ENCODE data around the gene GPR6. TPM values are rescaled to one million over a fixed set of nuclear protein-coding genes. Genes with fewer than 3 reads are reported as not detected.

Gene GPR6
- total and polyA plus RNA-seq, 2 donors (not counting 1 experiment from before 2014, with no cell fraction given) = not detected

DNA sequence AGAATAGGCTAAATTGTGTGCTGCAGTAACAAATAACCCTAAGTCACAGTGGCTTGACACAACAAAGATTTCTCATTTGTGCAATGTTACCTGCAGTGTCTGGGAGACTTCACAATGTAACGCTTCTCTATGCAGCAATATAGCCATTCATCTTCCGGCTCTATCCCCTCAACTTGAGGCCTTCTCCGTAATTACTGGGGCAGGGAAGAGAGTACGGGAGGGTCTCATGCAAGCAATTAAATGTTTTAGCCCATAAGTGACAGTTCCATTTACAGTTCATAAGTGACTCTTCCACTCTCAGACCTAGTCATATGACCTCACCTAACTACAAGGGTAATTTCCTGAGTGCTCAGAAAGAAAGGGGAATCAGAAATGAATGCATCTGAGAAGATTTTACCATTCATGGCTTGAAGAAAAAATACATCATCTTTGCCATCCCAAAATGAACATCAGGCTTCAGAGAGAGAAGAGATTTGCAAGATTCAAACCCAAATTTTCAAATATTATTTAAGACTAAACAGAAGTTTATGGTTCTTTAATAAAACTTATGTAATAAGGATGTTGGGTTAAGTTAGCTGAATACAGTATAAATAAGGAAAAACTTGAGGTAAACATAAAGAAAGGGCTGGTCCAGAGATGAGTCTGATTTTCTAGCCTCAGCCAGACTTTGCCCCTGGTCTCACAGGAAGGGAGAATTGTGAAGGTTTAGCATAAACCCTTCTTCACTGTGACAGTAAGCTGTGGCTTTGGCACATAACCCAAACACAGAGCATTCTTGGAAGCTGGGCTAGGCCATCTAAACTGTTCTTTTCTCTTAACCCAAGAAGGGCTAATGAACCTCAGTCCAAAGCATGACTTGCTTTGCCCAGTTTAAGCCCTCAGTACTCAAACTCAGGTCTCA lies 13.3 kb downstream of the GPR6 start:
- Histone ChIP-seq H3K9ac (ENCODE audit: insufficient read depth, low read length) (no peak overlapping the region), H3K27ac (ENCODE audit: insufficient read depth, low read length) (no peak overlapping the region), H4K20me1 (ENCODE audit: control insufficient read depth, extremely low read depth, insufficient read depth, low read length) (no peaks in the 10 kb centered on the region), H3K4me2 (ENCODE audit: extremely low read depth, insufficient read depth, low read length) (no peak overlapping the region), H3K4me3 (replicated peaks in 1 of 4; ENCODE audit: control extremely low read depth in 1 of 4, insufficient read depth in 1 of 4, low read depth in 3 of 4, low read length in 4 of 4) (no peak overlapping the region), H3K36me3 (ENCODE audit: control insufficient read depth, insufficient read depth, low read length) (no peaks in the 10 kb centered on the region), H3K79me2 (ENCODE audit: control insufficient read depth, insufficient read depth, low read length) (no peaks in the 10 kb centered on the region), H3K4me1 (ENCODE audit: control insufficient read depth, extremely low read depth, insufficient read depth, low read length) (no peaks in the 10 kb centered on the region), H3K9me3 (ENCODE audit: control insufficient read depth, insufficient read depth, low read depth, low read length) (no peaks in the 10 kb centered on the region), H3K27me3 (ENCODE audit: control insufficient read depth, insufficient read depth, low read length) (peaks cover 3% of the 10 kb centered on the region), H2AFZ (ENCODE audit: low read length) (no peak overlapping the region)
- TF ChIP-seq CTCF (conservative IDR thresholded peaks at IDR 0.05 in 1 of 2, IDR thresholded peaks at IDR 0.05 in 1 of 2; ENCODE audit: low read depth in 1 of 2, low read length in 2 of 2) = no peak
- no peak for DNase-seq (ENCODE audit: low read depth in 2 of 2)

DNA sequence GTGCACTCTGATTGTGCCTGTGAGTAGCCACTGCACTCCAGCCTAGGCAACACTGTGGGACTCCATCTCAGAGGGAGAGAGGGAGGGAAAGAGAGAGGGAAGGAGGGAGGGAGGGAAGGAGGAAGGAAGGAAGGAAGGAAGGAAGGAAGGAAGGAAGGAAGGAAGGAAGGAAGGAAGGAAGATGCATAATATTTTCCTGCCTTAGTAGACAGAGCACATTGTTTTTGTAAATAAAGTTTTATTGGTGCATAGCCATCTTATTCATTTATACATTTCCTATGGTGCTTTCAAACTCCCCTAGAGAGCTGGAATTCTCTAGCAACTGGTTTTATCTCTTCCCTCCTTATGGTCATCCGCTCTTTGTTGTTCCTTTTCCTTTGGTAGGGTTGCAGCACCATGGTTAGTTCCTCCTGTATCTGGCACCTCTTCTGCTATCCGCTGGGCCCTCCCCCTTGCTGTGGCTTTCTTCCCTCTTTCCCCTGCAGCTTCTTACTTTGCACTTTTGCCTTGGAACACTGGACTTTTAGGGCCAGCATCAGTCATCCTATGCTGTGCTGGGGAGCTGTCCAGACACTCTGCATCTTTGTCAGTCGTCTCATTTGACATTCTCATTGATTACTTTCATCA lies 20.2 kb downstream of the GPR6 start:
- Histone ChIP-seq H3K9ac (ENCODE audit: insufficient read depth, low read length) (no peak overlapping the region), H3K4me2 (ENCODE audit: extremely low read depth, insufficient read depth, low read length) (no peak overlapping the region), H3K27me3 (ENCODE audit: control insufficient read depth, insufficient read depth, low read length) (peaks cover 3% of the 10 kb centered on the region), H3K79me2 (ENCODE audit: control insufficient read depth, insufficient read depth, low read length) (no peaks in the 10 kb centered on the region), H3K27ac (ENCODE audit: insufficient read depth, low read length) (no peak overlapping the region), H3K36me3 (ENCODE audit: control insufficient read depth, insufficient read depth, low read length) (no peaks in the 10 kb centered on the region), H3K4me3 (replicated peaks in 1 of 4; ENCODE audit: control extremely low read depth in 1 of 4, insufficient read depth in 1 of 4, low read depth in 3 of 4, low read length in 4 of 4) (no peak overlapping the region), H2AFZ (ENCODE audit: low read length) (no peak overlapping the region), H3K4me1 (ENCODE audit: control insufficient read depth, extremely low read depth, insufficient read depth, low read length) (no peaks in the 10 kb centered on the region), H3K9me3 (ENCODE audit: control insufficient read depth, insufficient read depth, low read depth, low read length) (no peaks in the 10 kb centered on the region), H4K20me1 (ENCODE audit: control insufficient read depth, extremely low read depth, insufficient read depth, low read length) (no peaks in the 10 kb centered on the region)
- no peak for TF ChIP-seq CTCF (conservative IDR thresholded peaks at IDR 0.05 in 1 of 2, IDR thresholded peaks at IDR 0.05 in 1 of 2; ENCODE audit: low read depth in 1 of 2, low read length in 2 of 2)
- no peak for TF ChIP-seq EZH2 (IDR thresholded peaks at IDR 0.05; ENCODE audit: low read length, missing control alignments)
- DNase-seq (ENCODE audit: low read depth in 2 of 2) = no peak

- Histone ChIP-seq H3K4me3 (replicated peaks in 1 of 4; ENCODE audit: control extremely low read depth in 1 of 4, insufficient read depth in 1 of 4, low read depth in 3 of 4, low read length in 4 of 4) (no peak overlapping the region), H3K4me2 (ENCODE audit: extremely low read depth, insufficient read depth, low read length) (no peak overlapping the region)
These were observed 21.6 kb downstream of the GPR6 start for GRCh38 chr6:109999740-110000139.

More at GRCh38 chr6:109999740-110000139, 21.6 kb downstream of the GPR6 start:
- TF ChIP-seq EZH2 (IDR thresholded peaks at IDR 0.05; ENCODE audit: low read length, missing control alignments) (no peak), CTCF (conservative IDR thresholded peaks at IDR 0.05 in 1 of 2, IDR thresholded peaks at IDR 0.05 in 1 of 2; ENCODE audit: low read depth in 1 of 2, low read length in 2 of 2) (no peak)
- no peak for DNase-seq (ENCODE audit: low read depth in 2 of 2)
- H3K79me2 ChIP-seq (ENCODE audit: control insufficient read depth, insufficient read depth, low read length) = no peaks in the 10 kb centered on the region
- H3K4me1 ChIP-seq (ENCODE audit: control insufficient read depth, extremely low read depth, insufficient read depth, low read length) = no peaks in the 10 kb centered on the region
- H3K9ac ChIP-seq (ENCODE audit: insufficient read depth, low read length) = no peak overlapping the region
- no peaks in the 10 kb centered on the region for H3K9me3 ChIP-seq (ENCODE audit: control insufficient read depth, insufficient read depth, low read depth, low read length)
- no peak overlapping the region for H2AFZ ChIP-seq (ENCODE audit: low read length)
- H4K20me1 ChIP-seq (ENCODE audit: control insufficient read depth, extremely low read depth, insufficient read depth, low read length) = no peaks in the 10 kb centered on the region
- H3K27me3 ChIP-seq (ENCODE audit: control insufficient read depth, insufficient read depth, low read length) = no peaks in the 10 kb centered on the region
- H3K27ac ChIP-seq (ENCODE audit: insufficient read depth, low read length) = no peak overlapping the region
- H3K36me3 ChIP-seq (ENCODE audit: control insufficient read depth, insufficient read depth, low read length) = no peaks in the 10 kb centered on the region
